HFFc6 (cell line): ENCODE data around the gene SNTG2. TPM values are rescaled to one million over a fixed set of nuclear protein-coding genes. Genes with fewer than 3 reads are reported as not detected.

Experiments
- DNase-seq: peaks from one replicate; pipeline ENCODE4 v3.0.0-alpha.2; 2018
- H3K27ac Mint-ChIP-seq: 2 replicates; pipeline ENCODE4 v1.8.0; 2020; ENCODE audit warnings: mild to moderate bottlenecking, mixed read lengths
- H3K27me3 Mint-ChIP-seq: 2 replicates; pipeline ENCODE4 v1.8.0; 2021; ENCODE audit warnings: mild to moderate bottlenecking, moderate library complexity, mixed read lengths; ENCODE audit not compliant: insufficient read depth
- H3K36me3 Mint-ChIP-seq: 2 replicates; pipeline ENCODE4 v1.8.0; 2021; ENCODE audit warnings: low read depth, mixed read lengths
- H3K4me1 Mint-ChIP-seq: 2 replicates; pipeline ENCODE4 v1.8.0; 2020; ENCODE audit warnings: low read depth, mixed read lengths
- H3K4me3 Mint-ChIP-seq: 2 replicates; pipeline ENCODE4 v1.8.0; 2020; ENCODE audit warnings: mild to moderate bottlenecking, moderate library complexity, mixed read lengths
- H3K9me3 Mint-ChIP-seq: 2 replicates; pipeline ENCODE4 v1.8.0; 2020; ENCODE audit warnings: mild to moderate bottlenecking, mixed read lengths
- CTCF ChIP-seq: fragments of 200-600 bp; sonication (generic); IDR thresholded peaks from 2 replicates; pipeline ENCODE4 v1.5.0; 2021; ENCODE audit warnings: antibody characterized with exemption, mild to moderate bottlenecking
- total RNA-seq, 6 experiments: library from RNA; stranded (reverse); fragmentation: NEBNext Ultra II Directional; extraction: Animal tissue kit (Norgen Biotek cat#: 25700); gene quantifications; 2 replicates in 1 of 6; 3 replicates in 5 of 6; pipeline ENCODE4 v1.2.3, GENCODE V29; 2021

SNTG2 gene
- total RNA-seq, 6 experiments from 2014 or later, result not detected

DNA sequence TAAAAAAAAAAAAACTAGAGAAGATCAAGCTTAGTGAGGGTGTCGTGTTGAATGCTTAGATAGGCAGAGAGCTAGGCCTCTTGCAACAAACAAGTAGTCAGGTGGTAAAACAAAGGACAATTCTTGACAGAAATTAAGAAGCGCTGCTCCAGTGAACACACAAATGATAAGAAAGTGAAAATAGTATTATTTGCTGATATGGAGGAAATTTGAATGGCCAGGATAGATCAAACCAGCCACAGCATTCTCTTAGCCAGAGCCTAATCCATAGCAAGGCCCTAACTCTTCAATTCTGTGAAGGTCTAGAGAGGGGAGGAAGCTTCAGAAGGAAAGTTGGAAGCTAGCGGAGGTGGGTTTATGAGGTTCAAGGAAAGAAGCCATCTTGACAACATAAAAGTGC lies 121.0 kb downstream of the SNTG2 start:
- no peak overlapping the region for H3K4me3 Mint-ChIP-seq
- H3K36me3 Mint-ChIP-seq, result no peaks in the 10 kb centered on the region
- no peaks in the 10 kb centered on the region for H3K4me1 Mint-ChIP-seq
- no peak overlapping the region for H3K27ac Mint-ChIP-seq
- peaks cover 2% of the 10 kb centered on the region; the same call in 1 of the 2 replicates for H3K27me3 Mint-ChIP-seq
- no peak for TF ChIP-seq CTCF
- H3K9me3 Mint-ChIP-seq, result no peaks in the 10 kb centered on the region
- DNase-seq, result no peak

- H3K36me3 Mint-ChIP-seq, result no peaks in the 10 kb centered on the region
- H3K27ac Mint-ChIP-seq, result no peak overlapping the region
- H3K4me1 Mint-ChIP-seq, result no peaks in the 10 kb centered on the region
- H3K4me3 Mint-ChIP-seq, result no peak overlapping the region
- H3K9me3 Mint-ChIP-seq, result no peaks in the 10 kb centered on the region
- H3K27me3 Mint-ChIP-seq, result peaks cover 2% of the 10 kb centered on the region; the same call in 1 of the 2 replicates
- no peak for TF ChIP-seq CTCF
- no peak for DNase-seq
Measured at GRCh38 chr2:1072250-1072649, 121.6 kb downstream of the SNTG2 start.

DNA sequence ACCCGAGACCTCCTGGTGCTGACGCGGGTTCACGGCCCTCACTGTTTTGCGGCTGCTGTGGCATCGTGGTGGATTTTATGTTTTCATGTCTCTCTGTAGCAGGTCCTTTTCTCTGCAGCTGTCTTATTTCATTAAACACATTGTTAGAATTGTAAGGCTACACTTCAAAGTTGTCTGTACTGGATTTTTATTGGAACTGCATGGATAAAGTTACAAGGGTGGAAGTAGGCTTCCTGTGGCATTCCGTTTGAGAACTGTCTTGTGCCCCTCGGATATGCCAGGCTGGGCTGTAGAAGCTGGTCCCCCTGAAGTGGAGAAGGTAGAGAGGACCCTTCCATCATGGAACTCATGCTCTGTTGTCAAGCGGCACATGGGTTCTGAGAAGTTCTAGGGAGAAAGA lies 127.3 kb downstream of the SNTG2 start:
- no peak for TF ChIP-seq CTCF

DNA sequence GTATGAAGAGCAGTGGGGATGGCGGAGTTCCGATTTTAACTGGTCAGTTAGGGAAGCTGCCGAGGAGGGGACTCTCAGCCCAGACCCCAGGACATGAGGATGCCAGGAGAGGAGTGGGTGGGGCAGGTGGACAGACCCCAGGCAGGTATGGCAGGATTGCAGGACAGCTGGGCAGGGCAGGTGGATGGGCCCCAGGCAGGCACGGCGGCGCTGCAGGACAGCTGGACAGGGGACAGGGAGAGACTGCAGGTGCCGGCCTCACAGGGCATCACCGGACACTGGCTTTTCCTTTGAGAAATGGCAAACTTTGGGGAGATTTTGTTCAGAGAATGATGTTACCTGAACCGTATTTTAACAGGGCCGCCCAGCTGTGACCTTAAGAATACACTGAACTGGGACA lies 127.7 kb downstream of the SNTG2 start:
- H3K4me1 Mint-ChIP-seq, result peaks cover 8% of the 10 kb centered on the region; the same call in 1 of the 2 replicates
- DNase-seq, result no peak
- no peaks in the 10 kb centered on the region for H3K36me3 Mint-ChIP-seq

More for the DNA sequence above, 127.3 kb downstream of the SNTG2 start:
- Mint-ChIP-seq H3K27me3 (peaks cover 2% of the 10 kb centered on the region; the same call in 1 of the 2 replicates), H3K27ac (no peak overlapping the region), H3K4me3 (no peak overlapping the region), H3K4me1 (peaks cover 8% of the 10 kb centered on the region; the same call in 1 of the 2 replicates), H3K9me3 (no peaks in the 10 kb centered on the region), H3K36me3 (no peaks in the 10 kb centered on the region)
- no peak for DNase-seq

DNA sequence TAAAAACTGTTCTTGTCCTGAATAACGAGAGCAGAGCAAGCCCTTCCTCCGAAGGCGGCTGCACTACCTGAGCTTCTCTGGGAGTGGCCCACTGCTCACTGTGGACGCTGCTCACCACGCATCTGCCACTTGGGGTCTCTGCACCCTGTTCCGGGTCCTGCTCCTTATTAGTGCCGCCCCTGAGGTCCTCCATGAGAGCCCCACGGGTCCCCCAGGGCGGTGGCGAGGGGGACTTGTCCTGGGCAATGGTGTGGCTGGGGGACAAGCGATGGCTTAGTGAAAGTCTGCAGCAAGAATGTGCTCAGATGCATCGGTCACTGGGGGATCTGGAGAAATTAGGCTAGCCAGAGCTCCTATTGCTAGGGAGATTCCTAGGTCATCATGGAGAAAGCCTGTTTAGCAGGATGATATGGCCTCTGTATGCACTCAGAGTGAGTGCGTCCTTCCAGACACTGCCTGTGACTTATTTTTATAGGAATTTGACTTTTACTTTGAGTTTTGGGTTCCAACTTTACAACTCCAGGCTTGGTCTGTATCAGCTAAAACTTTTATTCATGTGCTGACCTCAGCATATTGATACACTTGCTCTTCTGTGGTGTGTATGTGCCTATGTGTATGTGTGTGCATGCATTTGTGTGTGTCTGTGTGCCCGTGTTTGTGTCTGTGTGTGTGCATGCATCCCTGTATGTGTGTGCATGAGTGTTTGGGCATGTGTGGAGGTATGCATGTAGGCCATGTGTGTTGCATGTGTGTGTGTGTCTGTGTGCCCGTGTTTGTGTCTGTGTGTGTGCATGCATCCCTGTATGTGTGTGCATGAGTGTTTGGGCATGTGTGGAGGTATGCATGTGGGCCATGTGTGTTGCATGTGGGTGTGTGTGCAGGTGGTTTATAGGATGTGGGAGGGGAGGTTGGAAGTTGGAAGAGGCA lies 129.5 kb downstream of the SNTG2 start:
- peaks cover 8% of the 10 kb centered on the region; the same call in 1 of the 2 replicates for H3K4me1 Mint-ChIP-seq
- H3K27me3 Mint-ChIP-seq, result peaks cover 5% of the 10 kb centered on the region
- no peak for TF ChIP-seq CTCF
- DNase-seq, result no peak
- no peak overlapping the region for H3K4me3 Mint-ChIP-seq
- H3K9me3 Mint-ChIP-seq, result no peaks in the 10 kb centered on the region
- H3K36me3 Mint-ChIP-seq, result no peaks in the 10 kb centered on the region
- H3K27ac Mint-ChIP-seq, result no peak overlapping the region

More for the DNA sequence above, 127.7 kb downstream of the SNTG2 start:
- Mint-ChIP-seq H3K4me3 (no peak overlapping the region), H3K9me3 (no peaks in the 10 kb centered on the region), H3K27me3 (peaks cover 2% of the 10 kb centered on the region; the same call in 1 of the 2 replicates), H3K27ac (no peak overlapping the region)
- no peak for TF ChIP-seq CTCF
